Transverse colon (tissue), 4 donors: Measurements from ENCODE around the gene PLXNA2. TPM values are rescaled to one million over a fixed set of nuclear protein-coding genes. Genes with fewer than 3 reads are reported as not detected.

ENCODE experiments used
- DNase-seq: peaks from one replicate; pipeline ENCODE4 v3.0.0-alpha.2; 2019
- H3K27ac ChIP-seq, 4 donors: fragments of 200-600 bp; sonication (generic); 2 replicates each; pipeline ENCODE4 v1.5.1; 2016 to 2018; ENCODE audit warnings: inconsistent platforms in 4 of 4
- H3K27me3 ChIP-seq: fragments of 200-600 bp; sonication (generic); 2 replicates; pipeline ENCODE4 v1.5.1; 2017; ENCODE audit warnings: inconsistent platforms
- H3K36me3 ChIP-seq, 4 donors: fragments of 200-600 bp; sonication (generic); 2 replicates each; pipeline ENCODE4 v1.5.1; 2017 to 2019; ENCODE audit warnings: inconsistent platforms in 4 of 4
- H3K4me1 ChIP-seq, 4 donors: fragments of 200-600 bp; sonication (generic); 2 replicates each; pipeline ENCODE4 v1.5.1; 2017 to 2020; ENCODE audit warnings: inconsistent platforms in 4 of 4
- H3K4me3 ChIP-seq, 4 donors: fragments of 200-600 bp; sonication (generic); 1 replicate in 1 of 4; 2 replicates in 3 of 4; pipeline versions ENCODE4 v1.5.1 to v1.6.1; 2017 to 2019; ENCODE audit warnings: inconsistent platforms in 4 of 4
- H3K9me3 ChIP-seq, 2 donors: fragments of 200-600 bp; sonication (generic); 2 replicates each; pipeline ENCODE4 v1.5.1; 2017 to 2019; ENCODE audit warnings: inconsistent platforms in 2 of 2
- EP300 ChIP-seq: sonication (generic); formaldehyde crosslinking; IDR thresholded peaks from one replicate; pipeline ENCODE4 v1.6.1; 2017; ENCODE audit warnings: antibody characterized with exemption, low read depth
- POLR2A ChIP-seq: fragments of 450-650 bp; IDR thresholded peaks from one replicate; pipeline ENCODE4 v1.6.1; 2016; ENCODE audit warnings: antibody characterized with exemption, mild to moderate bottlenecking, moderate library complexity
- POLR2AphosphoS5 ChIP-seq, 3 donors: sonication (generic); formaldehyde crosslinking; IDR thresholded peaks; one replicate each; pipeline ENCODE4 v1.6.1; 2016; ENCODE audit warnings: antibody characterized with exemption in 3 of 3
- WGBS, 2 donors: methylation state at CpG; one replicate each; pipeline ENCODE4 v1.1.5; 2018; ENCODE audit warnings: low coverage in 1 of 2; 5-methylcytosine and 5-hydroxymethylcytosine counted together
- in situ Hi-C, 4 donors: fragments of 200-750 bp; cut with MboI; loops; one replicate each; pipeline versions ENCODE4 v1.15.0 to v1.15.1; 2017; ENCODE audit warnings: low sequenced_read_pairs in 3 of 4, low pct_ligation_motif_present in 1 of 4, low pct_unique_long_range_greater_than_20kb in 1 of 4
- intact Hi-C: fragments of 100-400 bp; cut with DNase I; formaldehyde crosslinking; loops from one replicate; pipeline ENCODE4 v1.15.1; 2023; ENCODE audit warnings: low total_unique reads
- total RNA-seq, 4 donors: library from RNA; depleted of rRNA; stranded (reverse); fragments of >200 nt; gene quantifications; one replicate each; pipeline ENCODE4 v1.1.0, GENCODE V29; 2016
- TF ChIP-seq, protein P1 (sequence below), 5 experiments: fragments of 200-600 bp in 3 of 5; fragments of 450-650 bp in 2 of 5; sonication (generic) in 3 of 5; IDR thresholded peaks; 1 replicate in 2 of 5; 2 replicates in 3 of 5; pipeline ENCODE4 v1.5.1; 2016 to 2017; ENCODE audit warnings: antibody characterized with exemption in 5 of 5, inconsistent platforms in 3 of 5, mild to moderate bottlenecking in 2 of 5, moderate library complexity in 1 of 5

Gene PLXNA2
- total RNA-seq, 4 donors from 2014 or later = 77.4 to 140 (median 85.5) TPM

DNA sequence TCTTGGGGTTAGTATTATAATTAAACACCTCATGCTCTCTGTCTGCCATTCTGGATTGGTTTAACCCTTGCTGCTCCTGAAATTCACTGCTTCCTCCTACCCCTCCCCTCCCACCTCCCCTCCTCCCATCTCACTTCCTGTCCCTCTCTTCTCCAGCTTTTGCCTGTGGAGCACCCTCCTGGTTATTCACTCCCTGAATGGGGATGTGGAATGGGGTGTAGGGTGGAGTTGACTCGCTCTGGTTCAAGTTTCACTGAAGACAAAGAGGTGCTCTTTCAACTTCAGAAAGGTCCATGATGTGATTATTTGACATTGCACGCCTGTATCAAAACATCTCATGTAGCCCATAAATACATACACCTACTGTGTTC, 160.5 kb downstream of the PLXNA2 start:
- H3K27me3 ChIP-seq = no peaks in the 10 kb centered on the region
- no peak for DNase-seq
- peaks cover 0 to 9% (median 3%) of the 10 kb centered on the region in 4 donors for H3K36me3 ChIP-seq
- H3K27ac ChIP-seq = no peak overlapping the region
- WGBS, 2 donors = 94 to 100% methylated on average over 1 to 2 of the region's 2 CpGs
- H3K4me1 ChIP-seq = peaks cover 0 to 14% (median 3%) of the 10 kb centered on the region in 4 donors
- no peaks in the 10 kb centered on the region for H3K9me3 ChIP-seq
- no peak for TF ChIP-seq EP300
- no peak for TF ChIP-seq POLR2A
- no peak for TF ChIP-seq POLR2AphosphoS5 (IDR thresholded peaks at IDR 0.05)
- TF ChIP-seq, protein P1, sequence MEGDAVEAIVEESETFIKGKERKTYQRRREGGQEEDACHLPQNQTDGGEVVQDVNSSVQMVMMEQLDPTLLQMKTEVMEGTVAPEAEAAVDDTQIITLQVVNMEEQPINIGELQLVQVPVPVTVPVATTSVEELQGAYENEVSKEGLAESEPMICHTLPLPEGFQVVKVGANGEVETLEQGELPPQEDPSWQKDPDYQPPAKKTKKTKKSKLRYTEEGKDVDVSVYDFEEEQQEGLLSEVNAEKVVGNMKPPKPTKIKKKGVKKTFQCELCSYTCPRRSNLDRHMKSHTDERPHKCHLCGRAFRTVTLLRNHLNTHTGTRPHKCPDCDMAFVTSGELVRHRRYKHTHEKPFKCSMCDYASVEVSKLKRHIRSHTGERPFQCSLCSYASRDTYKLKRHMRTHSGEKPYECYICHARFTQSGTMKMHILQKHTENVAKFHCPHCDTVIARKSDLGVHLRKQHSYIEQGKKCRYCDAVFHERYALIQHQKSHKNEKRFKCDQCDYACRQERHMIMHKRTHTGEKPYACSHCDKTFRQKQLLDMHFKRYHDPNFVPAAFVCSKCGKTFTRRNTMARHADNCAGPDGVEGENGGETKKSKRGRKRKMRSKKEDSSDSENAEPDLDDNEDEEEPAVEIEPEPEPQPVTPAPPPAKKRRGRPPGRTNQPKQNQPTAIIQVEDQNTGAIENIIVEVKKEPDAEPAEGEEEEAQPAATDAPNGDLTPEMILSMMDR (IDR thresholded peaks at IDR 0.05) = no peak
- H3K4me3 ChIP-seq = no peak overlapping the region
- in situ Hi-C loops = no loop called here
- intact Hi-C loops = loop anchor here (10.0 kb wide), 1 partner anchor 59 kb away; no protein-coding TSS in a partner anchor

DNA sequence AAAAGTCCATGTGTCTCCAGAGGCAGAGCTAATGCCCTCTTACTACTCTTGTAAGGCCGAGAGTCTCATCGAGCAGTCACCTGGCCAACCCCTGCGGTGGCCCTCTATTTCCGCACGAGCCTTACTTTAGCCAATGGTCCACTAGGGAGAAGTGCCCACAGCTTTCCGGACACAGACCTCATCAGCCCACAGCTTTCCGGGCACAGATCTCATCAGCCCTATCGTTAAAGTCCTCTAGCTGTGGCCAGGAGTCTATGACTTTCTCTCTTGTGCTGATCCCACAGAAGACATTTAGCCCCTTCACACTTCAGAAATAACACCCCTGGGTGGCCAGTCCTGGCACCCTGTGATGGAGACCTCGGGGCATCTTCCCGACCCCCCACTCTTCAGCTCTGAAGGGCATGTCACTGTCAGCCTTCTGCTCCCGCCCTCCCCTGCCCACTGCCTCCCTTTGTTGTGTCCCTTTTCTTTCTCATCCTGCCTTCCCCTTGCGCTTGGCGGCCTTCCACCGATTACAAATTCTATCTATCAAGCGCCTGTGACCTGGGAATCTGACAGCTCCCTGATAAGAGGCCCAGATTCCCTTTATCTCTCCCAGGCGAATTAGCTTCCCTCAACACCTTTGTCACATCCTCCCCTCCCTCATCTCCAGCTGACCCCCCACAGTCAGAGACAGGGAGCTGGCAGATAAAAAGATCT, 161.0 kb downstream of the PLXNA2 start:
- Histone ChIP-seq H3K4me3 (no peak overlapping the region), H3K36me3 (peaks cover 0 to 9% (median 3%) of the 10 kb centered on the region in 4 donors), H3K4me1 (peaks cover 0 to 14% (median 3%) of the 10 kb centered on the region in 4 donors), H3K27ac (no peak overlapping the region), H3K9me3 (no peaks in the 10 kb centered on the region), H3K27me3 (no peaks in the 10 kb centered on the region)
- TF ChIP-seq EP300 = no peak
- TF ChIP-seq POLR2AphosphoS5 (IDR thresholded peaks at IDR 0.05) = no peak
- TF ChIP-seq, protein P1 (IDR thresholded peaks at IDR 0.05) = no peak
- no peak for TF ChIP-seq POLR2A
- intact Hi-C loops = loop anchor here (10.0 kb wide), 1 partner anchor 58 kb away; no protein-coding TSS in a partner anchor
- no peak for DNase-seq
- 87 to 89% methylated on average over 16 of the region's 16 CpGs for WGBS, 2 donors
- in situ Hi-C loops = no loop called here

DNA sequence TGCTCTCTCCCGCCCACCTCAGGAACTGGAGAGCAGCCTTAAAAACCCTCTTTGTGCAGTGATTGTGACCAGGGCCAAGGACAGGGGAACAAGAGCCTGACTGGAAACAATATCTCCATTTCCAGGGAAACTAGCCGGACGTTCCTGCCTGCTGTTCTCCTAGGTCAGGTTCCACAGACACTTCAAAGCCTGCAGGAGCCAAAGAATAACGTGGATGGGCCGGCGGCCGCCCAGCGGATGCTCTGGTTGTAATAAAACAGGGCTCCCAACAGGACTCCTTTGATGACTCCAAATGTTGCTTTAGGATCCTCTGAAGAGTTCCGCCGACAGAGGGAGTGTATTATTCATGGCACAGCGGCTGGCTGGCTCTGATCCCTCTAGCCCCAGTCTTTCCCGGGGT, 162.2 kb downstream of the PLXNA2 start:
- H3K9me3 ChIP-seq = no peaks in the 10 kb centered on the region
- TF ChIP-seq EP300 (no peak), POLR2A (no peak), POLR2AphosphoS5 (IDR thresholded peaks at IDR 0.05) (no peak)
- TF ChIP-seq, protein P1 (IDR thresholded peaks at IDR 0.05) = no peak
- no peak for DNase-seq
- H3K4me3 ChIP-seq = no peak overlapping the region
- intact Hi-C loops = loop anchor here (10.0 kb wide), 1 partner anchor 57 kb away; no protein-coding TSS in a partner anchor
- peaks cover 0 to 9% (median 3%) of the 10 kb centered on the region in 4 donors for H3K36me3 ChIP-seq
- WGBS, 2 donors = 85% methylated on average over 12 of the region's 12 CpGs; no CpG with 5 or more reads in 1 of the 2 donors
- H3K27ac ChIP-seq = no peak overlapping the region
- H3K27me3 ChIP-seq = no peaks in the 10 kb centered on the region
- peaks cover 0 to 12% (median 3%) of the 10 kb centered on the region in 4 donors for H3K4me1 ChIP-seq
- in situ Hi-C loops = no loop called here

GRCh38 chr1:208080396-208081286, 163.5 kb downstream of the PLXNA2 start:
- H3K27ac ChIP-seq = no peak overlapping the region
- intact Hi-C loops = loop anchor here (10.0 kb wide), 1 partner anchor 56 kb away; no protein-coding TSS in a partner anchor
- in situ Hi-C loops = no loop called here
- WGBS, 2 donors = 84 to 98% methylated on average over 4 to 11 of the region's 11 CpGs
- no peaks in the 10 kb centered on the region for H3K9me3 ChIP-seq
- no peaks in the 10 kb centered on the region for H3K4me1 ChIP-seq
- no peaks in the 10 kb centered on the region for H3K27me3 ChIP-seq
- DNase-seq = no peak
- TF ChIP-seq, protein P1 (IDR thresholded peaks at IDR 0.05) = no peak
- TF ChIP-seq POLR2A (no peak), POLR2AphosphoS5 (IDR thresholded peaks at IDR 0.05) (no peak)
- peaks cover 0 to 6% (median 3%) of the 10 kb centered on the region in 4 donors for H3K36me3 ChIP-seq
- no peak overlapping the region for H3K4me3 ChIP-seq
